HG03354 (cell line): ENCODE measurements around the gene CSNK2A1.

ENCODE experiments used
- ATAC-seq: cut with Tn5 transposase; IDR thresholded peaks from one replicate; pipeline ENCODE4 v1.9.1; 2021; ENCODE audit warnings: mild to moderate bottlenecking; ENCODE audit not compliant: unreplicated experiment, poor library complexity, severe bottlenecking

The CSNK2A1 gene

GRCh38 chr20:568097-568652 lies 24.6 kb upstream of the CSNK2A1 start:
- ATAC-seq, result no peak

GRCh38 chr20:564192-564591 lies 20.6 kb upstream of the CSNK2A1 start:
- no peak for ATAC-seq

DNA sequence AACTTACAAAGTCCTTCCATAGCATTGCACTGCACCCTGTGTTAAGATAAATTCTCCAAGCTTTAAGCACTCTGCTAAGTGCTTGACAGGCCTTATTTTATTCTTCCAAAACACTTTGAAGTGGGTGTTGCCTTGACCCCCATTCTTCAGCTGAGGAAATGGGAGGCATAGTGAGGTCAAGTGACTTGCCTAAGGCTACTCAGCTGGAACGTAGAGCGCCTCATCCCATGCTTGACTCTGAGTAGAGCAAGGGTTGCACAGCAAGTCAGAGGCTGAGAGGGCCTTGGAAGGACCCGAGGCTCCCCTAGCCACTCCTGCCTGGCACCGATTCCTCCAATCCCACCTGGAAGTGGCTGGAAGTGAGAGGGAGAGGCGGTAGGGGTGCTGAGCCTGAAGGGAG lies 19.6 kb upstream of the CSNK2A1 start:
- no peak for ATAC-seq

DNA sequence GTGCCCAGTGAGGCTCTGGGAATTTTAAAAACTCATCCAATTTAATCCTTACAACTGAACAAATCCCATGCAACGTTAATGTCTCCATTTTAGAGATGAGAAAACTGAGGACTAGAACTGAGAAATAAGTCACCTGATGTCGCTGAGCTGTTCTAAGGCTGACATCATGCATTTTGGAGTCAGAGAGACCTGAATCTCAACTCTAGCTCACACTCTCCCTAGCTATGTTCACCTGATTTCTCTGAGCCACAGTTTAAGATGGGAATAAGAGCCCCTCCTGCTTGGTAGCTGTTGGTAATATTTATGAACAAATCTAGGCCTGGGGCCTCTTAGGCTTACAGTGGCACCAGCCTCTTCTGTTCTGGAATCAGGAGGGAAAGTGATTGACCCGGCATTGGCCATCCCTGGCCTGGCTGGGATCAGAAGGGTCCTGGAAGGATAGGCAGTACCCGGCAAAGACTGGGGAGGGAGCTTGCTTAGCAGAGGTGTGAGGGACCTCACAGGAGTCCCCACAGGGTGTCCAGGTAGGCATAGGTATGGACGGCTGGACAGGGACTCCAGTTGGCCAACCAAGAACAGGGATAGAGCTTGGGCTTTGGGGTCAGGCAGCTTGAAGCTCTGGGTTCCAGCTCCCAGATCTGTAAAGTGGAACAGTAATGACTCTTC lies 18.8 kb upstream of the CSNK2A1 start:
- no peak for ATAC-seq

DNA sequence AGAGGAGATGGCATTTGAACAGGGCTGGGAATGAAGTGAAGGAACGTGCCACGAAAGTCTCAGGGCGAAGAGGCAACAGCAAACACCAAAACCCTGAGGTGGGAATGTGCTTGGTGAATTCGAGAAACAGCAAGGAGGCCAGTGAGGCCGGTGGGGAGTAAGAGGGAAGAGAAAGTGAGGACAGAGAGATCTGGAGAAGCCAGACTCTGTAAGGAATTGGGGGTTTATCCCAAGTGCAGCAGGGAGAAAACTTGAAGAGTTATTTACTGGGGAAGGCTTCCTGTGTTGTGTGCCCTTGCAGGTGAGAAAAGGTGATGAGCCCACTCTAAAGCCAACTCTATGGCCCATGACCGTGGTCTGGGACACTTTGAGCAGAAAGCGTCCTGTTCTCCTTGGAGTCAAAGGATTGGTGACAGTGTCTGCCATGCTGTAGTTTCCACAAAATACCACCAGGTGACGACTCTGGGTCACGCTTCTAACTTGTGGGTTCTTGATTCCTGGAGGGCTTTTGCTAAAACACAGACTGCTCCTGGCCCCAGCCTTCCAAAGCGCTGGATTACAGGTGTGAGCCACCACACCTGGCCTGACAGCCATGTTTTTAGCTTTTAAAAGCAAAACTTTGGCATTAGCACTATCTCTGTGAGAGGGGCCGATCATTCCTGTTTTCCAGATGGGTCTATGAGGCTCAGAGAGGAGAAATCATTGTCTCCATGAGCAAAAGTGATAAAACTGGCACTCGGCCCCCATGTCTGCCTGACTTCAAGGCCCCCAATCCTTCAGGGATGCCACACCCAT lies 18.0 kb upstream of the CSNK2A1 start:
- peak; percentile 52 for ATAC-seq

DNA sequence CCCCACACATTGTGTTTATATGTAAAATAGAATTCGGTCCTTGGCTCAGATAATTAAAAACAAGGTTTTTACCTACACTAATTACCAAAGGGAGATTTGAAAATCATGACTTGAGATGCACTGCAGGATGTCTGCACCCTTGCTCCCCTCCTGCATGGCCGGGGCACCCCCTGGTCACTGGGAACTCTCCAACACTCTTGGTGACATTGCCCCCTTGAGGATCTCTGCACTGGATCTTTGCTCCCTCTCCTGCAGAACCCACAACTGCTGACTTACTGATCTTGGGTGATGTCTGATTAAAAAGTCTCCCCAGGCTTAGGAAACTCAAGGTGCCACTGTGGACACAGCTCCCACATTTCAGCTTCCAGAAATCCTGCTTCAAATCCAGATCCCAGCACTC lies 17.1 kb upstream of the CSNK2A1 start:
- no peak for ATAC-seq

DNA sequence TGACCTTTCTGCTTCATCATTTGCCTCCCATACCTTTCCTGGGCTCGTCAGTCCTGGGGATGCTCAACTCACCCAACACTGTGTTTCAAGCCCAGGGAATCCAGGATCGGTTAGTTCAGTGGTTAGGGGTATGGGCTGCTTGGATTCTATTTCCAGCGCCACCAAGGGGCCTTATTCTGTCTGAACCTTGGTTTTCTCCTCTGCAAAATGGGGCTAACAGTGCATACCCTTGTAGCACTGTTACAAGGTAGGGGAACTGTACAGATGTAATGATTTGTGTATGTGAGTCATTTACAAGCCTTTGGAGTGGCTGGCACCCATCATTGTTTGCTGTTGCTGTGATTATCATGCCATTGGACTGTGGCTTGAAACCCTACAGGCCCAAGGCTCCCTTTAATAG lies 14.5 kb upstream of the CSNK2A1 start:
- ATAC-seq, result no peak

GRCh38 chr20:556984-557383 lies 13.4 kb upstream of the CSNK2A1 start:
- ATAC-seq, result no peak

GRCh38 chr20:555976-556385 lies 12.4 kb upstream of the CSNK2A1 start:
- no peak for ATAC-seq

GRCh38 chr20:550611-551010 lies 7.0 kb upstream of the CSNK2A1 start:
- ATAC-seq, result no peak

DNA sequence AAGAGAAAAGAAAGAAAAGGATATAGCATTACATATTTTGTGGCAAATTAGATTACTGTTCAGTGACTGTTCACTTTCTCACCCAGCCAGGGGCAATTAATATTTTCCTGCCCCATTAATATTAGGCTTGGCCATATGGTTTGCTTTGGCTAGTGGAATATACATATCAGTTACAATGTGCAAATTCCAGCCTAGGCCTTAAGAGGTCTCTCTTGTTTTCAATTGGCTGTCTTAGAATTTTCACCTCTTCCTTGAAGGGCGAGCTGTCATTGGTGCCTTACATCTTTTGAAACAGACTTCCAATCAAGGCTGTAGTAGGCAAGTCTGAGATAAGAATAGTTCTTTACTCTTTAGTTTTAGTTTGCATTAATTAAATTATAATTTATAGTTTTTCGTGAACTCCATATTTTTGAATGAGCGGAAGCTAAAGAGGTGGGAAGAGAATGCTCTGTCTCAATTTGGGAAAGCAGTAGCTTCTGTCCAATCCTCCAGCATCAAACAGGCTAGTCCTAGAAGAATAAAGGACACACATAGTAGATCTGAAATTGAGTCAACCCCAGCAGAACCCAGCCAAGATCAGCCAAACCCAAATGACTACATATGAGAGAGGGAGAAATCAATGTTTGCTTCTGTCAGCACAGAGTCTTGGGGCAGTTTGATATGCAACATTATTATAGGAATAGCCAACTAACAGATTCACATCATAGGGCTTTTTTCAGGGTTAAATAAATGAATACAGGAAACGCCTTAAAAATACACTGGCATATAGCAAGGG lies 6.3 kb upstream of the CSNK2A1 start:
- no peak for ATAC-seq

- ATAC-seq, result no peak
These were observed 5.3 kb upstream of the CSNK2A1 start for GRCh38 chr20:548906-549305.

DNA sequence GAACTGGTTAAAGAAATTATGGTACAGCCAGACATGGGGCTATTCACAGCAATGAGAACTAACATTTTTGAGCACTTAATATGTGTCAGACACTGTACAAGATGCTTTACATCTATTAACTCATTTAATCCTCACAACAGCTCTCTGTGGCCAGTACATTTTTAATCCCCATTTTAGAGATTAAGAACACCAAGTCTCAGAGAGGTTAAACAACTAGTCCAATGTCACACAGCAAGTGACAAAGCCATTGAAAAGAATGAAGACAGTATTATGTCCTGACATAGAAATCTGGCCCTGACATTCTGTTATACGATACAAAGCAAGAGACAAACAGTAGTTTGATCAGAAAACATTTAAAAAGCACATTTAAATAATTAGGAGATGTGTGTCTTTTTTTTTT lies 3.8 kb upstream of the CSNK2A1 start:
- ATAC-seq, result no peak

DNA sequence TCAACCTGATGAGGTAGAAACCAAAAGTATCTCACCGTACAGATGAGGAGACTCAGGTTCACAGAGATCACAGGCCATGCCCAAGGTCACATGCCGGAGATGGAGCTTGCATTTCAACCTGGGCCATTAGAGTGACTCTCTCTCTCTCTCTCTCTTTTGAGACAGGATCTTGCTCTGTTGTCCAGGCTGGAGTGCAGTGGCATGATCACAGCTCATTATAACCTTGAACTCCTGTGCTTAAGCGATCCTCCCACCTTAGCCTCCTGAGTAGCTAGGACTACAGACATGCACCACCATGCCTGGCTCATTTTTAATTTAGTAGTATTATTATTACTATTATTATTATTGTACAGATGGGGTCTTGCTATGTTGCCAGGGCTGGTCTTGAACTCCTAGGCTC lies 2.8 kb upstream of the CSNK2A1 start:
- no peak for ATAC-seq

- no peak for ATAC-seq
These were observed 649 bp upstream of the CSNK2A1 start for GRCh38 chr20:544153-544725.

DNA sequence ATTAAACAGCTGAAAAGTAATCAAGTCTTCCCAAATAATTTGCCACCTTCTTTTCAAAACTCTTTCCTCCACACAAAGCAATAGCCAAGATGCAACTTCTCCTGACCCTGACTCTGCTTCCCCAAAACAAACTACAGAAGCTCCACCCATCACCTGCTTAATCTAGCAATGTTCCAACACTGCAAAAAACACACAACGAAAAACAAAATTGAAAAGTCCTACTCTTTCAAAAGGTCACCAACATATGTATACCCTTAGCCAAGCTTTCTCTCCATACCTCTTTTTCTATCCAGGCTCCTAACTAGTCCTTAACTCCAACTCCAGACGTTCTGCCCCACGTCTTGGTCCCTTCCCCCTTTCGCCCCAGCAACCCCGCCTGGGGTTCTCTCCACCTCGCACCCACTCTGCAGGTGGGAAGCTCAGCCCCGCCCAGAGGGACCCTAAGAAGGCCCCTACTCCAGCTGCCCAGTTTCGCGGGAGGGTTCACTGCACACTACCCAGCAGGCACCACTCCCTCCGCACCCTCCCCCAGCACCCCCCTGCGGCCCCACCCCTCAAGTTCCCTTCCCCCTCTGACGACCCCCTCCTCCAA lies 717 bp downstream of the CSNK2A1 start:
- peak; percentile 30 for ATAC-seq

DNA sequence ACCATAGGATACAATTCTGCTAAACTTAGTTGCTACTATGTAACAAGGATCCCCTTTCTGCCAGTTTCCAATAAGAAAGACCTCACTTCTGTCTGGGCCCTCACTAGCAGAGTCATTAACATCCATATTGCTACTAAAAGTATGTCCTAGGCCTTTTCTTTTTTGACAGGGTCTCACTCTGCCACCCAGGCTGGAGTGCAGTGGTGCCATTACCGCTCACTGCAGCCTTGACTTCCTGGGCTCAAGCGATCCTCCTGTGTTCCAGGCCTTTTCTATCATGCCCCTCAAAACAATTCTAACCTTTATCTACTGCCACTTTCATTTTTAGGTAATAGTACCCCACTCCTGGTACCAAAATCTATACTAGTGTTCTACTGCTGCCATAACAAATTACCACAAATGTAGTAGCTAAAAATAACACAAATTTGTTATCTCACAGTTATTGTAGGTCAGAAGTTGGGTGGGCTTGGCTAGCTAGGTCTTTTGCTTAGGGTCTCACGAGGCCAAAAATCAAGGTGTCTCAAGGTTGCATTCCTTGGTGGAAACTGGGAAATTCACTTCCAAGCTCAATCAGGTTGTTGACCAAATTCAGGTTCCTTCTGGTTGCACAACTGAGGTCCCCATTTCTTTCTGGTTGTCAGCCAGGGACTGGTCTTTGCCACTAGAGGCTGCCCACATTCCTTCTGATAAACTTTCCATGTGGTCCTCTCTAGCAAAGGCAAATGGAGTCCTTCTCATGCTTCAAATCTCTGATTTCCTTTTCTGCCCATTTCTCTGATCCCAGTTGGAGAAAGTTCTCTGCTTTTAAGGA lies 3.0 kb downstream of the CSNK2A1 start:
- no peak for ATAC-seq

GRCh38 chr20:539848-540247 lies 3.7 kb downstream of the CSNK2A1 start:
- no peak for ATAC-seq

- ATAC-seq, result no peak
These were observed 4.4 kb downstream of the CSNK2A1 start for GRCh38 chr20:539191-539590.
